OCI-LY7 (cell line): ENCODE results near the gene PTCH1.

ENCODE experiments used
- CTCF ChIP-seq: fragments of 200-600 bp; sonication (generic); conservative IDR thresholded peaks from 2 replicates; pipeline ENCODE4 v1.5.1; 2014; ENCODE audit warnings: mild to moderate bottlenecking, antibody characterized with exemption, low read length, moderate library complexity, mixed read lengths
- EZH2phosphoT487 ChIP-seq: fragments of 200-600 bp; sonication (generic); IDR thresholded peaks from 2 replicates; pipeline ENCODE4 v1.6.1; 2018; ENCODE audit warnings: low read depth, borderline replicate concordance, mild to moderate bottlenecking, mixed run types, antibody characterized with exemption, low read length, moderate library complexity, mixed read lengths

GRCh38 chr9:95461448-95462248 lies 55.1 kb downstream of the PTCH1 start:
- TF ChIP-seq EZH2phosphoT487 (no peak), CTCF (no peak)
